Bone marrow (tissue), 2 donors: ENCODE data around the gene SMTNL2.

Experiments used
- DNase-seq, 2 donors: peaks; one replicate each; lab custom pipeline; 2025; lab: John Stamatoyannopoulos, UW

The SMTNL2 gene

DNA sequence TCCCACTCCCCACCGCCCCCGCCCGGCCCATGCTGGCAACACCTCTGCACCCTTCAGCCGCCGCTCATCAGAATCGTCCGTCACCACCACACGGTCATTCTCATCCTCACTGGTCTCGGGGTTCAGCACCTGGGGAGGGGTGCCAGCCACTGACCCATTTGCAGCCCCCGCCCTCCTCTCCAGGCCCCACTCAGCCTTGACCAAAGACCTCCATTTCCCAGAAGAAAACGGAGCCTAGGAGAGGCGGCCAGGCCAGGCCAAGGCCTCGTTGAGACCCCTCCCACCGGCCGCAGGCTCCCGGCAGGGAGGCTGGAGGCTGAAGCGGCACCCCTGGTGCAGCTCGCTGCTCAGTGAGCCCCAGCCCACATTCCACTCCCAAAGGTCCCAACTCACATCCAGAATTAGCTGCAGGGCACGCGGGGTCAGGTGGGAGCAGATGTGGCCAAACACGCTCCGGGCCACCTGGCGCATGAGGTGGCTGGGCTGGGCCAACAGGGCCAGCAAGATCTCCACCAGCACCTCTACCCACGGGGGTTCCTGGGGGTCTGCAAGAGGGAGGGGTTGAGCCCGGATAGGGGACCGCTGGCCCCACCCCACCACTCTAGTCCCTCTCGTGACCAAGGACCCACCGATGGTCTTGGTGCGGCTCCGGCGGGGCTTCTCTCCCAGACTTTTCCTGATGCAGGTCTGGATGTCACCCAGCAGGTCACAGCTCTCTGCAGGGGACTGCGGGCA, 38.9 kb upstream of the SMTNL2 start:
- DNase-seq = no peak

DNA sequence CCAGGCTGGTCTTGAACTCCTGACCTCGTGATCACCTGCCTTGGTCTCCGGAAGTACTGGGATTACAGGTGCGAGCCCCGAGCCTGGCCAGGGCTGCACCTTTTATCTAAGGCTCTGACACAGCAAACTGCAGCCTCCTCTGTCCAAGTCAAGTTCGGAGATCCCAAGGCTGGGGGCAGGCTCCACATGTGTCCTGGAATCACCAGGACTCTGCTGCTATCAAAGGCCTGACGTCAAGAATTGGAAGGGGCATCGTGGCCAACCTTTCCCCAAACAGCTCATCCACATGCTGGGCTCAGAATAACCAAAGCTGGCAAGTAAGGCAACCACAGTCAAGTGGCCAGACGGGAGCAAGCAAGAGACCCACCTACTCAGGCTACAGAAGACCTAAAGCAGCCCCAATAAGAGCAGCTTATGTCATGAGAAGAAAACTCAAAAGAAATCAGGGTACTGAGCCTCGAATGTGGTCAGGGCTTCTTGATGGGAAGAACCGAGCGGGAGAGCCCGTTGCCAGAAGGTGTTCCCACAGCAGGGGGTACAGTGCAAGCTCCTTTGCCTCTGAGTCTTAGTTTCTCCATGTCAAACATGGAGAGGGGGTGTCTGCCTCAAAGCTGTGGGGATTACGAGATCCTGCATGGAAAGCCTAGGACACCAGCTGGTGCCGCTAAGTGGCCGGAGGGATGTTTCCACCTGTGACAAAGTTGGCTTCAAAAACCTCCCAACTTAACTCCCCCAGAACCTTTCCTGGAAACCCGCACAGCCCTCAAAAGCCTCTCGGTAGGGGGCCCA, 37.0 kb upstream of the SMTNL2 start:
- no peak for DNase-seq

DNA sequence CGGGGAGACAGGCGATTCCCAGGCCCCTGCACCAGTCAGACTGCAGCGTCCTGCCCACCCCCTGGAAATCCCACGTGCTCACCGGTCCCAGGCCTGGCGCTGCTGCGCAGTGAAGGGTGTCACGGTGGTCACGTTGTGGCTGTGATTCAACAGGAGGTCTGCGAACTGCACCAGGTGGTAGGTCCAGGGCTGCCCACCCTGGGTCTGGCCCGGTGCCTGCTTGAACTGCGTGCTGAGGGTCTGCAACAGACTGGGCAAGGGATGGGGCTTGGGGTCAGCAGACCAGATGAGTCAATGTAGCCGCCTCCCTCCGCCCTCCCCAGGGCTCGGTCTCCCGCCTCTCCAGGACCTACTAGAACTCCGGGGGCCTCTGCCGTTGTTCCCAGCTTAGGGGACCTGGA, 36.3 kb upstream of the SMTNL2 start:
- DNase-seq = no peak

DNA sequence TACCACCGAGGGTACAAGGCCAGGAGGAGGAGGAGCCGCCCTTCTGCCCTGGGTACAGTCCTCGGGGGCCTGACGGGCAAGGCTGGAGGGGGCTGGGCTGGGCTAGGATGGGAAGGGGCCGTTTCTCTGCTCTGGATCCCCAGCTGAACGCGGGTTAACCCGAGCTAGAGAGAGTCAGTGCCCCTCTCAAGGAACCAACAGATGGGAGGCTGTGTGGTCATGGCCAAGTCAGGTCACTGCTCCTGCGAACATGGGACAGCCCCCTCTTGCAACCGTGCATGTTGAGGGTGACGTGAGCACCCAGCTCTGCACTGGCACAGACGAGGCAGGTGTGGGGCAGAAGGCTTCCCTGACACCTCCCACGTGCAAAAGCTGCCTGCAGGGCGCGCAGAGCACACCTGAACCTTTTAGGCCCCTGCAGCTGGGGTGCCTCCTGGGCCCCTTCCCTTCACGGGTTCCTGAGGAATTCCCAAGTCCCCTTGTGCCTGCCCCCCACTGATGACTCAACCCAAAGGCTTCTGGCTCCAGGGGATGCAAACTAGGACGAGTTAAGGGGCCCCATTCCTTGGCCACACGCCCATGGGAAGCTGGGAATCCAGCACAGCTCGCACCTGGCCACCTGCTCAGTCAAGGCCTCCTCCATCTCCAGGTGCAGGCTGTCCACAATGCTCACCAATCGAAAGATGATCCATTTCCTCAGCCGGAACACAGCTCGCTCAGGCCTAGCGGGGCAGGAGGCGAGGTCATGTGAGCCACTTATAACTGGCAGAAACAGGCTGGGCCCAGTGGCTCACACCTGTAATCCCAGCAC, 35.4 kb upstream of the SMTNL2 start:
- DNase-seq = no peak

DNA sequence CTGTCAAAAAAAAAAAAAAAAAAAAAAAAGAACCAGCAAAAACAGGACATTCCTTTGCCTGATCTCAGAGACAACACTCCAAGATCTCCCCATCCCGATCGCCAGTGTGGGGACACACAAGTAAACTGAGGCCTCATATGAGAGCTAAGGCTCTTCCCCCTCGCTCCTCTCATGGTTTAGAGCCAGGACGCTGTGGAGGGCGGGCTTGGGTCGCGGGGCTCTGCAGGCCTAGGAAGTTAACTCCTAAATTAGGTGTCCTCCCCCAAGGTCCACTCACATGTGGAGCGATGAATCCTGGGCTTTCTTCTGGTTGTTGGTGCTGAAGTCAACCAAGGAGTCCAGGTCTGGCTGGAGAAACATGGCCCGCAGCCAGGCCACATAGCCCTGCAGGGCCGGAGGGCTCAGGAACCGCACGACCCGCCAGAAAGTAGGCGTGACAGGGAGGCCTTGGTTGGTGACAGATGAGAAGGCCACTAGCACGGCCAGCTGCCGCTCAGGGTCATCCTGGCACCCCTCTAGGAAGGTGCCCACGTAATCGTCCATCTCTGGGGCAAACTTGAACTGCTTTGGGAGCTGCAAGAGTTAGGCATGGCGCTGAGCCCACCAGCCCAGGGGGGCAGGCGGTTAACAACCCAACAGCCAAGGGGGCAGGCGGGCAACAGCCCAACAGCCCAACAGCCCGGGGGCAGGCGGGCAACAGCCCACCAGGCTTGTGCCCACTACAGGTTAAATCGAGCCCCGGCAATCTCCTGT, 34.4 kb upstream of the SMTNL2 start:
- DNase-seq = no peak

DNA sequence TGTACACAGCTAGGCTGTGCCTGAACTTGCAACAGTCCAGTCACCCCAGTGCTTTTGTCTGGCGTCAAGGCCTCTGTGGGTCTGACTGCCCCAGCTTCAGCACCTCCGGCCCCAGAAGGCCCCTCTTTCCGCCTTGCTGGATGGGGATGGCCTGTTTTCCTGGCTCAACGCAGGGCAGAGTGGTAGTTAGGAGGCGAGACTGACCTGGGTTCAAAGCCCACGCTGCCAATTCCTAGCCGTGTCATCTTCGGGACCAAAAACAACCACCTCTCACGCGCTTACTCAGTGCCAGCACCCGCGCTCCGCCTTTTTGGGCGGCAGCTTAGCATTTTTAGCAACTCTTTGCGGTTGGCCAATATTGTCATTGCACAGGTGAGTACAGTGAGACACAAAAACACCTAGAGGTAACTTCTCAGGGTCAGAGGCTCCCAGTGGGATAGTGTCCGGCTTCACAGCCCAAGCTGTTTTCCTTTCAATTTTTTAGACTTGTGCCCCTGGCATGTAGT, 33.7 kb upstream of the SMTNL2 start:
- DNase-seq = no peak

DNA sequence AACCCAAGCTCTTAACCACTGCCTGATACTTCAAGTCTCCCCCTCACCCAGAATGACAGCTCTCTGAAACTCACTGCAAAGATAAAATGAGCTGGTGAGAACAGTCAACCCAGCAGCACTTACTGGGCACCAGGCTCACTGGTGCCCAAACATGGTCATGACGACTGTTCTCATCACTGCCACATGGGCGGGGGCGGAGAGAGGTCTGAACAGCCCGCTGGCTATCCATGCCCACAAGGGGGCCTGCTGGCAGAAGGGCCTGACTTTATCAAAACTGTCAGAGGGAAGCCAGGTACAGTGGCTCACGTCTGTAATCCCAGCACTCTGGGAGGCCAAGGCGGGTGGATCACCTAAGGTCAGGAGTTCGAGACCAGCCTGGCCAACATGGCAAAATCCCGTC, 33.2 kb upstream of the SMTNL2 start:
- no peak for DNase-seq

DNA sequence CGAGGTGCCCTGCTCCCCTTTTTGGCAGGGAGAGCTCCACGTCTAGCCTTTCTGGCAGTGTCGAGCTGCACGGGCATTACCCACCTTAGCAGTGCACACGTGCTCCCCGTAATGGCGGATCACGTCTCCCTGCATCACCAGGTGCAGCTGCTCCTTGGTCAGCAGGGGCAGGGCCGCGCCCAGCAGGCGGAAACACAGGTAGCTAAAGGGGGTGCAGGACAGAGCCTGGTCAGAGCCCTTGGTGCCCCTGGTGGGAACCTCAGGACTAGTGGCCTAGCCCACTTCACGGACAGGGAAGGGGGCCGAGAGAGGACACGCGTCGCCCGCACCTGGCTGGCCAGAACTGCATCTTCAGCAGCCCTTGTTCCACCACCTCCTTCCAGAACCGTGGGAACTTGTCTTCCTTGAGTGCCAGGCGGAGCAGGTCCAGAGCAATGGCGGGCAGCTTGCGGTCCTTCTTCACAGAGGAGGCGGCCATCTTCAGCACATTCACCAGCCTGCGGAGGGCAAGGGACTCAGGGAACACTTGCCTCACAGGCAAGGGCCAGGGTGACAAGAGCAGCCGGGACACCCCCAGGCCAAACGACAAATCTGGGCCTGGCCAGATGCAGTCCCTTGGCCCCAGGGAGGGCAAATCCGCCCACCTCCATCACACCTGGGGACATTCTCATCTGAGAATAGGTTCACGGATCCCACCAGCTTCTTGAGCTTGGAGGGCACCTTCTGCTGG, 32.4 kb upstream of the SMTNL2 start:
- no peak for DNase-seq

DNA sequence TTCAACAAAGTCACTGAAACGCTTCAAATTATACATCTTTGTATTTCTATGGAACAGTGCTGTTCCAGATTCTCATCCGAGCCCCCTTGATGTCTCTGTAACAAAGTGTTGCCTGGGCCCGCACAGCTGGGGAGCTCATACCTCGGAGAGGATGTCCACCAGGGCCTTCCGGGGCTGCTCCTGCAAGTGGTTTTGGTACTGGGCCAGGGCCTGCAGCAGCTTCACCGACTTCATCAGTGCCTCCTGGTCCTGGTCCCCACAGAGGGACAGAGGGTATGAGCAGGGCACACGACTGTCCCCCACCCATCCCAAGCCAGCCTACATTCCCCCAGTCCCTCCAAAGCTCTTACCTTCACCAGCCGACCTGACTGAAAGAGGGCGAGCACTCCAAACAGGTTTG, 30.7 kb upstream of the SMTNL2 start:
- DNase-seq = no peak

DNA sequence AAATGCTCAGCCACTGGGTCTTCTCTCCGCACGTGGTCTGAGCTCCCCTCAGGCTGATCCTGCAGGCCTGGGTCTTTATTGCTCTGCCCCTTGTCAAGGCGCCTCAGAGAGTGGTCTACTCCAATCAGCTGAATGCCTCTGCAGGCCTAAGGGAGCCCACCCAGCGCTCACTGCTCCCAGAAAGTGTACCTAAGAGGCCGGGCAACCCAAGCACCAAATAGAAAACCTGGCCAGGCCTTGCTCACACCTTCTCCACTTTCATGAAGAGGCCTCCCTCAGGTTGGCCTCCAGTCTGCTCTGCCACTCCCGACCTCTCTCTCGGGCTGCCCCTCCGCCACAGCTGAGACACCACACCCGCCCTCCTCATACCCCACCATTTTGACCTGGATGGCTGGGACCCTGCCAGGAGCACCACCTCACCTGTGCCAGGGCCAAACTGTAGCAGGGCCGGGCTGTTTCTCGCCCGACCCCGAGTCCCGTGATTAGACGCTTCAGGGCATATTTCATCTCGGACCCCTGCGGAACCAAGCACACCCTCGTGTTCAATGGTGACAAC, 29.8 kb upstream of the SMTNL2 start:
- DNase-seq = no peak

DNA sequence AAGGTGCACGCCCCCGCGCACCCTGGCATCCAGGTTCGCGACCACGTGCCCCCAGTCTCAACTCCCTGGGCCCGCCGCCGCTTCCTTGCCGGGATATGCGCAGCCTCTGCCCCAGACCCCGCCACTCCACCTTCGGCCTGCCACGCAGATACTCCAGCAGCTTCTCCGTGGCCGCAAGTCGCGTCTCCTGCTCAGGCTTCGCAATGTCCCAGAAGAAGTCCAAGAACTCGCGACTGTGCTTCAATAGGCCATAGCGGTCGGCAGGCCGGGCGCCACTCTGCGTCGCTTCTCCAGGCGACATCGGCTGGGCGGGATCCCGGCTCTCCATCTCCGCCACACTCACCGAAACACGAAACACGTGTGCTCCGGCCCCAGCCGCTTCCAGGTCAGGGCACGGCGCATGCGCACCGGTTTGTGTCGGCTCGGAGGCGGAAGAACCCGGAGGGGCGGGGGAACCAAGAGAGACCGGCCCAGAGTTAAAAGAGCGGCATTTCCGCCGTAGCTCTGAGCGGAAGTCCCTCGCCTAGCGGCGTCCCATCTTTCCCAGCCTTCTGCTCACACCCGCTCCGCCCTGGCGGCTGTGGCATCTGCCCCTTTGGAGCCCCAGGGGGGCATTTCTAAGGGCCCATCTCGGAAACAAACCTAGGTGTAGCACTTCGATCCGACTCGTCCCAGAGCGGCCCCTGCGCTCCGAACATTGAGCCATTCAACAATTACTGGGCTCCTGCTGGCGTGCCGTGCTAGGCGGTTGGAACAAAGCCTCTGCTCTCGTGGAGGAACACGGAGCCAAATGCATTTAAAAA, 29.1 kb upstream of the SMTNL2 start, which contains the start of gene MYBBP1A:
Gene MYBBP1A (minus strand): TSS at position 388 of the 803 bp plus-strand sequence. CDS start 60 bp downstream, at position 328.
- peak; percentile 88 to 96 for DNase-seq

DNA sequence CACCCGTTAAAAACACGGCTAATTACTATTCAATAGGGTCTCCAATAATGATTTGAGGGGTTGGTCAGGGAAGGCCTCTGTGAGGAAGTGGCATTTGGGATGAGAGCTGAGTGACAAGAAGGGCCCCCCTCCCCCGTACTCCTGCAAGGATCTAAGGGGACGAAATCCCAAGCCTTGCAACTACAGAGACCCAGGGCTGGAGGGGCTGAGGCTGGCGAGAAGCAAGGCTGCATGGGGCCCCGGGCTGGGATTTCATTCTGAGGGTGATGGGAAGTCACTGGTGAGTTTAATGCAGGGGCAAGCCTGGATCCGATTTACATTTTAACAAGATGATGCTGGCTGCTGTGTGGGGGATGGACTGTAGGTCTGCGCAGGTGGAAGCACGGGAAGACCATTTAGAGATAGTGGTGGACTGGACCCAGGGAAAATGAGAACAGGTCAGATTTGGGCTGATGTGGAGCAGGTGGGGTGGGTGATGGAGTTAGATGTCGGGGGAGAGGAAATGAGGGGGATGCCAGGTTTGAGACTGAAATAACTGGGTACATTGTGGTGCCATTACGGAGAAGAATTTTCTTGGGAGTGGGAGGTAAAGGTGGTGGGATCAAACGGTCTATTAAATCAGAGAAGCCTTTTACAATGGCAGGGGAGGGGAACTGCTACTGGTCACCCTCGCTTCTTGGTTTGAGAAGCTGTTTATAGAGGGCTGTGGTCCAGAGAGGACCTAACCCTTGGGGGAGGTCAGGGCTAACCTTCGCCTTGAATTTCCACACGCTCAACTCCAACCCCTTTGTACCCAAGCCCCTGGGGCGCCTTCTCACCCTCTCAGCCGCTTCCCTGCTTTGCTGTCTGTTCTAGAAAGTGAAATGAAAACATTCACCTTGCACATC, 28.2 kb upstream of the SMTNL2 start:
- no peak for DNase-seq

DNA sequence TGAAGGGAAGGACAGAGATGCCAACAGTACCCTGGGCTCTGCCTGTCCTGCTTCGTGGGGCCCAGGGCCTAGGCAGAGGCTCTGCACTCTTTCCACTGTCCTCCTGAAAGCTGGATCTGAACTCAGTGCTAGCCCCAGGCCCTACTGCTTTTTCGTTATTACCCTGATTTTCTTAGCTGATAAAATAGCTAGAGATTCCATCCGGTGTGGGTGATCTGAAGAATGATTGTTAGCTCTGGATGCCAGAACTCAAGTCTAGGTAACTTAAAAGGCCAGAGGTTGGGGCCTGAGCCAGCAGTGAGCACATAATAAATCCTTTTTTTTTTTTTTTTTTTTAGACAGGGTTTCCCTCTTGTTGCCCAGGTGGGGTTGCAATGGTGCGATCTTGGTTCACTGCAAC, 27.3 kb upstream of the SMTNL2 start:
- no peak for DNase-seq

DNA sequence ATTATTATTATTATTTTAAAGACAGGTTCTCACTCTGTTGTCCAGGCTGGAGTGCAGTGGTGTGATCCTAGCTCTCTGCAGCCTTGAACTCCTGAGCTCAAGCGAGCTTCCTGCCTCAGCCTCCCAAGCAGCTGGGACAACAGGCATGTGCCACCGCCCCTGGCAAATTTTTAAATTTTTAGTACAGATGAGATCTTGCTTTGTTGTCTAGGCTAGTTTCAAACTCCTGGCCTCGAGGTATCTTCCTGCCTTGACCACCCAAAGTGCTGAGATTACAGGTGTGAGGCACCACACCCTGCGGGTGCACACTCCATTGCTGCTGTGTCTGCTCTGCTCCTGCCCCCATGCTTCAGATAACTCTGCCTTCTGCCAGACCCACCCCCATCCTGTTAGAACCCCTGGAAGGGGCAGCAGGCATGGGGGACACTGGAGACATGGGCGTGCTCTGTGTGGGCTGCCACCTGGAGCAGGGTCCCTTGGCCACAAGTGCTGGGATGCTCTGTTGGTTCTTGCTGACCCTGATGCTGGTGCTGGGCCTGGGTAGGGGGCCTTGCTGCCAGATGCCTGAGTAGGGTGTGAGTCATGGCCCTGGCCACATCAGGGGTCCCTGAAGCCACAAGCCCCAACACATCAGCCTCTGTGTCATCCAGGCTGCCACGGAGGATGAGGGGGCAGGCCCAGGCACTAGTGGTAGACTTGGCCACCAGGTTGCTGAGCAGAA, 26.5 kb upstream of the SMTNL2 start:
- DNase-seq = no peak

DNA sequence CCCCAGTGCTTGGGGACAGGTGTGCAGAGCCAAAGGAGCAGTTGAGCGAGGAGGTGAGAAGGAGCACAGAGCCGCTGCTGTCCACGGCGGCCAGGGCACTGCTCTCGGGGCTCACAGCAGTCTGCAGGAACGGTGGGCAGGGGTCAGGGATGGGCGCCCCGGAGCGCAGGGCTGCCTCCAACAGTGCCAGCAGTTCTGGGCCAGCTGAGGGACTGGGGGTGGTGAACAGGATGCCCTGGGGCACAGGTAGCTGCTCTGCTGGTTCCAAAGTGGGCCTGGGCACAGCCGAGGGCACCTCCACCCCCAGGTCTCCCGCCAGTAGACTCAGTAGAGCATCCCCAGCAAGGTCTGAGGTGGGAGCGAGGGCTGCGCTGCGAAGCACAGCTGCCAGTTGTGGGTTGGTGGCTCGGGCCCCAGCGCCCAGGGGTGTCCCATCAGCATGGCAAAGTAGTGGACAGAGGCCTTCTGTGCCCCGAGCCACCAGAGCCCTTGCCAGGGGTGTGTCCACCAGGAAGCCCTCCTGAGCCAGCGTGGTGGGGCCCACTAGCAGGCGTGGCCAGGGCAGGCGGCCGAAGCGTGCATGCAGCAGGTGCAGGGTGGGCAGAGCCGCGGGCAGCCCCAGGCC, 25.9 kb upstream of the SMTNL2 start:
- DNase-seq = no peak

DNA sequence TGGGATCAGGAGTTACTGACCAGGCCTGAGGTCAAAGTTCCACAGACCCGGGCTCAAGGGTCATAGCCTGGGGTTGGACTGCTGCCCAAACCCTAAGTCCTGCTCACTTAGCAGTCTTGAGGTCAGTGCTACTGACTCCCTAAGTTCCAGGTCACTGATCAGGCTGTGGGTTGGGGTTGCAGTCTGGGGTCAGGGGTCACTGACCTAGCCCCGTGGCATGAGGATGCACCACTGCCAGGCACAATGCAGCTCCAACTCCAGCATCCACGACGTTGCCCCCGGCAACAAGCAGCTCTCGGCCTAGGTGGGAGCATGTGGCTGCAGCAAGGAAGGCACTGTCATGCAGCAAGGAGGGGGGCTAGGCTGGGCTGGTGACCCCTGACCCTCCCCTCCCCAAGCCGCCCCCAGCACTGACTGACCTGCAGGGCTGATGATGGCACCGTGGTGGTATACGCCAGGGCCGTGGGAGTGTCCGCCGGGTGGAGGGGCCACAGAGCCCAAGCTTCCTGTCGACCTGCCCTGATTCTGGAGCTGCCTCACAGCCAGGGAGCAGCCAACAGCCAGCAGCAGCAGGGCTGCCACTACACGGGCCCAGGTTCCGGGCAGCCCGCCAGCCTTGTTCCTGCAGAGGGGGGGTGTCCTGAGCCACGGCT, 25.1 kb upstream of the SMTNL2 start:
- DNase-seq = no peak

DNA sequence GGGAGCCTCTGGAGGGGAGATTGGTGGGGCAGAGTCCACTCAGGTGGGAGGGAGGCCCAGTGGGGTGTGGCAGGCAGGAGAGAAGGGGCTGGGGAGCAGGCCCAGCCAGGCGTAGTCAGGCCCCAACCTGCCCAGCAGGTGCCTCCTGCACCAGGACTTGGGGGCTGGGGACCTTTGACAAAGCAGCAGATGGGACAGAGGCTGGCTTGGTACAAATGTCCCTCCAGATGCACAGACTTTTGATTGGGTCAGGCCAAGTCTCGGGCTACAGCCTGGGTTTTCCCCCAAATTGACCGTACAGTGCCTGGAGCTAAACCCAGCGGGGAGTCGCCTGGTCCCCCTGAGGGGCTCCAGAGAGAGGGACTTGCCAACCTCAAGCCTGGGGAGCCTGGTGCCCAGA, 24.4 kb upstream of the SMTNL2 start:
- no peak for DNase-seq
